GM11168 (cell line): Measurements from ENCODE around the gene POTEG.
"Not testable (repeated sequence)": the region's sequence is repeated elsewhere in the genome, so short reads cannot be mapped to it uniquely, and the experiment has no call there.

ENCODE experiments used
- in situ Hi-C: fragments of 300-500 bp; cut with MboI; formaldehyde crosslinking; loops from one replicate; pipeline ENCODE4 v1.12.0; 2022; ENCODE audit warnings: low sequenced_read_pairs; ENCODE audit not compliant: unreplicated experiment

POTEG gene

GRCh38 chr14:19434241-19434640 is at the start of gene POTEG:
Gene POTEG, minus strand, starts transcription at chr14:19434341. Its CDS starts 52 bp downstream, at chr14:19434289.
- in situ Hi-C loops: not testable (repeated sequence)

- in situ Hi-C loops: loop anchor here (25.0 kb wide), 1 partner anchor 820 kb away; no protein-coding TSS in a partner anchor
Measured at GRCh38 chr14:19482093-19482492, 48.0 kb upstream of the POTEG start.

- in situ Hi-C loops: loop anchor here (25.0 kb wide), 1 partner anchor 819 kb away; no protein-coding TSS in a partner anchor
Measured at GRCh38 chr14:19481421-19481820, 47.3 kb upstream of the POTEG start.

GRCh38 chr14:19480491-19480890 is 46.4 kb upstream of the POTEG start:
- in situ Hi-C loops: loop anchor here (25.0 kb wide), 1 partner anchor 818 kb away; no protein-coding TSS in a partner anchor

- in situ Hi-C loops: not testable (repeated sequence)
Measured at GRCh38 chr14:19445761-19446160, 11.6 kb upstream of the POTEG start.

GRCh38 chr14:19439826-19440225 is 5.7 kb upstream of the POTEG start:
- in situ Hi-C loops: not testable (repeated sequence)

- in situ Hi-C loops: not testable (repeated sequence)
Measured at GRCh38 chr14:19439219-19439618, 5.1 kb upstream of the POTEG start.

GRCh38 chr14:19437126-19437443 is 2.9 kb upstream of the POTEG start:
- in situ Hi-C loops: not testable (repeated sequence)

GRCh38 chr14:19436311-19437125 is 2.4 kb upstream of the POTEG start:
- in situ Hi-C loops: not testable (repeated sequence)

GRCh38 chr14:19435852-19436251 is 1.7 kb upstream of the POTEG start:
- in situ Hi-C loops: not testable (repeated sequence)

- in situ Hi-C loops: not testable (repeated sequence)
Measured at GRCh38 chr14:19434891-19435290, 750 bp upstream of the POTEG start.

GRCh38 chr14:19433765-19434164 is 376 bp downstream of the POTEG start:
- in situ Hi-C loops: not testable (repeated sequence)

- in situ Hi-C loops: not testable (repeated sequence)
Measured at GRCh38 chr14:19408519-19408918, 25.6 kb downstream of the POTEG start.

- in situ Hi-C loops: not testable (repeated sequence)
Measured at GRCh38 chr14:19402097-19402496, 32.0 kb downstream of the POTEG start.

GRCh38 chr14:19394727-19395126 is 39.4 kb downstream of the POTEG start:
- in situ Hi-C loops: loop anchor here (25.0 kb wide), 1 partner anchor 382 kb away; no protein-coding TSS in a partner anchor

GRCh38 chr14:19390230-19390629 is 43.9 kb downstream of the POTEG start:
- in situ Hi-C loops: loop anchor here (25.0 kb wide), 1 partner anchor 378 kb away; no protein-coding TSS in a partner anchor

GRCh38 chr14:19388741-19389140 is 45.4 kb downstream of the POTEG start:
- in situ Hi-C loops: loop anchor here (25.0 kb wide), 1 partner anchor 376 kb away; no protein-coding TSS in a partner anchor

- in situ Hi-C loops: loop anchor here (25.0 kb wide), 1 partner anchor 375 kb away; no protein-coding TSS in a partner anchor
Measured at GRCh38 chr14:19386996-19387395, 47.1 kb downstream of the POTEG start.

GRCh38 chr14:19386309-19386708 is 47.8 kb downstream of the POTEG start:
- in situ Hi-C loops: loop anchor here (25.0 kb wide), 1 partner anchor 374 kb away; no protein-coding TSS in a partner anchor

GRCh38 chr14:19384088-19384781 is 49.9 kb downstream of the POTEG start:
- in situ Hi-C loops: loop anchor here (25.0 kb wide), 1 partner anchor 372 kb away; no protein-coding TSS in a partner anchor
